H9 (cell line): ENCODE measurements around the gene RPEL1. TPM values are rescaled to one million over a fixed set of nuclear protein-coding genes. Genes with fewer than 3 reads are reported as not detected.

Experiments
- DNase-seq: peaks from one replicate; pipeline ENCODE4 v3.0.0-alpha.2; 2017
- H2AFZ ChIP-seq: one replicate; pipeline ENCODE4 v1.6.1; 2013; ENCODE audit warnings: mild to moderate bottlenecking, low read length, control low read depth, moderate library complexity
- H2AK5ac ChIP-seq: 2 replicates; pipeline ENCODE4 v1.6.1; 2013; ENCODE audit warnings: low read length, control low read depth, mixed read lengths; ENCODE audit not compliant: insufficient read length
- H2BK120ac ChIP-seq: one replicate; pipeline ENCODE4 v1.6.1; 2013; ENCODE audit warnings: low read depth, mild to moderate bottlenecking, low read length, control low read depth, inconsistent platforms; ENCODE audit not compliant: poor library complexity, severe bottlenecking
- H2BK12ac ChIP-seq: 2 replicates; pipeline ENCODE4 v1.6.1; 2013; ENCODE audit warnings: low read length, control low read depth, mixed read lengths, low read depth; ENCODE audit not compliant: insufficient read length
- H2BK15ac ChIP-seq: 2 replicates; pipeline ENCODE4 v1.6.1; 2013; ENCODE audit warnings: low read depth, low read length, control low read depth
- H2BK20ac ChIP-seq: one replicate; pipeline ENCODE4 v1.6.1; 2013; ENCODE audit warnings: low read depth, mild to moderate bottlenecking, low read length, control low read depth, inconsistent platforms; ENCODE audit not compliant: poor library complexity, severe bottlenecking
- H2BK5ac ChIP-seq: 2 replicates; pipeline ENCODE4 v1.6.1; 2013; ENCODE audit warnings: low read length, control low read depth, mixed read lengths; ENCODE audit not compliant: insufficient read length
- H3K14ac ChIP-seq: 2 replicates; pipeline ENCODE4 v1.6.1; 2013; ENCODE audit warnings: low read length, control low read depth; ENCODE audit not compliant: insufficient read depth
- H3K18ac ChIP-seq: 2 replicates; pipeline ENCODE4 v1.6.1; 2013; ENCODE audit warnings: low read depth, mild to moderate bottlenecking, mixed read lengths, low read length, control low read depth; ENCODE audit not compliant: insufficient read length
- H3K23ac ChIP-seq: 2 replicates; pipeline ENCODE4 v1.6.1; 2013; ENCODE audit warnings: low read length, control low read depth, mixed read lengths, low read depth; ENCODE audit not compliant: insufficient read length
- H3K23me2 ChIP-seq: 2 replicates; pipeline ENCODE4 v1.6.1; 2013; ENCODE audit warnings: low read depth, mild to moderate bottlenecking, mixed read lengths, low read length, control low read depth; ENCODE audit not compliant: insufficient read length, poor library complexity, severe bottlenecking
- H3K27ac ChIP-seq: 2 replicates; pipeline ENCODE4 v1.5.1; 2013; ENCODE audit warnings: low read length, control low read depth, mixed read lengths, low read depth; ENCODE audit not compliant: insufficient read length
- H3K27me3 ChIP-seq: 2 replicates; pipeline ENCODE4 v1.6.1; 2013; ENCODE audit warnings: low read length, control low read depth, inconsistent platforms; ENCODE audit not compliant: insufficient read depth
- H3K4ac ChIP-seq: 2 replicates; pipeline ENCODE4 v1.6.1; 2013; ENCODE audit warnings: low read depth, mild to moderate bottlenecking, control low read depth, inconsistent platforms, low read length, moderate library complexity
- H3K4me1 ChIP-seq: 2 replicates; pipeline ENCODE4 v1.6.1; 2013; ENCODE audit warnings: low read length, control low read depth, inconsistent platforms; ENCODE audit not compliant: insufficient read depth
- H3K4me2 ChIP-seq: 2 replicates; pipeline ENCODE4 v1.6.1; 2013; ENCODE audit warnings: low read length, control low read depth, mixed read lengths; ENCODE audit not compliant: insufficient read length, insufficient read depth
- H3K56ac ChIP-seq: 2 replicates; pipeline ENCODE4 v1.6.1; 2013; ENCODE audit warnings: low read depth, mild to moderate bottlenecking, mixed read lengths, low read length, control low read depth; ENCODE audit not compliant: insufficient read length
- H3K79me1 ChIP-seq: 2 replicates; pipeline ENCODE4 v1.6.1; 2013; ENCODE audit warnings: low read depth, mild to moderate bottlenecking, moderate library complexity, low read length, control low read depth, inconsistent platforms; ENCODE audit not compliant: insufficient read depth, poor library complexity, severe bottlenecking
- H3K79me2 ChIP-seq: 2 replicates; pipeline ENCODE4 v1.6.1; 2013; ENCODE audit warnings: low read length, control low read depth, inconsistent platforms; ENCODE audit not compliant: insufficient read depth
- H3K9ac ChIP-seq: 2 replicates; pipeline ENCODE4 v1.6.1; 2013; ENCODE audit warnings: low read length, control low read depth, mixed read lengths; ENCODE audit not compliant: insufficient read length; ENCODE audit errors: extremely low read depth
- H3K9me3 ChIP-seq: one replicate; pipeline ENCODE4 v1.6.1; 2013; ENCODE audit warnings: low read depth, low read length, inconsistent platforms; ENCODE audit not compliant: control insufficient read depth
- H3T11ph ChIP-seq: one replicate; pipeline ENCODE4 v1.6.1; 2013; ENCODE audit warnings: mild to moderate bottlenecking, low read length, control low read depth, inconsistent platforms
- H4K20me1 ChIP-seq: one replicate; pipeline ENCODE4 v1.6.1; 2013; ENCODE audit not compliant: control insufficient read depth, insufficient read length, insufficient read depth
- H4K5ac ChIP-seq: 2 replicates; pipeline ENCODE4 v1.6.1; 2013; ENCODE audit warnings: low read depth, mild to moderate bottlenecking, mixed read lengths, low read length, control low read depth; ENCODE audit not compliant: insufficient read length
- H4K8ac ChIP-seq: replicated peaks from 2 replicates; pipeline ENCODE4 v1.6.1; 2013; ENCODE audit warnings: low read length, control low read depth, mixed read lengths, low read depth; ENCODE audit not compliant: insufficient read length
- H4K91ac ChIP-seq: 2 replicates; pipeline ENCODE4 v1.6.1; 2013; ENCODE audit warnings: low read depth, mild to moderate bottlenecking, moderate library complexity, mixed read lengths, low read length, control low read depth; ENCODE audit not compliant: insufficient read length
- H3K27ac Mint-ChIP-seq, 3 experiments: 2 replicates in 2 of 3; 3 replicates in 1 of 3; pipeline ENCODE4 v1.8.0; 2020 to 2021; ENCODE audit warnings: mixed read lengths in 3 of 3, mild to moderate bottlenecking in 1 of 3, moderate library complexity in 1 of 3
- H3K27me3 Mint-ChIP-seq: 2 replicates; pipeline ENCODE4 v1.8.0; 2021; ENCODE audit warnings: low read depth, mild to moderate bottlenecking, moderate library complexity, mixed read lengths
- H3K36me3 Mint-ChIP-seq, 3 experiments: 2 replicates in 2 of 3; 3 replicates in 1 of 3; pipeline ENCODE4 v1.8.0; 2020 to 2021; ENCODE audit warnings: low read depth in 3 of 3, mixed read lengths in 3 of 3; ENCODE audit not compliant: insufficient read depth in 1 of 3
- H3K4me1 Mint-ChIP-seq, 2 experiments: 2 replicates each; pipeline ENCODE4 v1.8.0; 2020; ENCODE audit warnings: mixed read lengths in 2 of 2
- H3K4me3 Mint-ChIP-seq, 2 experiments: 2 replicates in 1 of 2; 3 replicates in 1 of 2; pipeline ENCODE4 v1.8.0; 2020 to 2021; ENCODE audit warnings: mild to moderate bottlenecking in 2 of 2, mixed read lengths in 2 of 2, moderate library complexity in 1 of 2
- H3K9me3 Mint-ChIP-seq, 2 experiments: 2 replicates in 1 of 2; 3 replicates in 1 of 2; pipeline ENCODE4 v1.8.0; 2020; ENCODE audit warnings: mild to moderate bottlenecking in 2 of 2, mixed read lengths in 2 of 2, moderate library complexity in 1 of 2
- WGBS: extraction: QIAGEN DNeasy Blood & Tissue Kit; methylation state at CpG from one replicate; pipeline ENCODE4 v1.1.7; 2013; ENCODE audit warnings: missing lambda C conversion rate, low lambda C conversion rate, mixed read lengths; ENCODE audit not compliant: insufficient read length; ENCODE audit errors: extremely low coverage; 5-methylcytosine and 5-hydroxymethylcytosine counted together
- total RNA-seq: library from RNA; stranded (reverse); gene quantifications from 2 replicates; pipeline ENCODE4 v1.2.1, GENCODE V29; 2021
- TF ChIP-seq, protein P1 (sequence below): fragments of 200-600 bp; sonication (generic); conservative IDR thresholded peaks from 3 replicates; pipeline ENCODE4 v1.8.0; 2021; ENCODE audit warnings: antibody characterized with exemption, mild to moderate bottlenecking

RPEL1 gene
- total RNA-seq, 1 experiment from 2014 or later, result 0.13 TPM

DNA sequence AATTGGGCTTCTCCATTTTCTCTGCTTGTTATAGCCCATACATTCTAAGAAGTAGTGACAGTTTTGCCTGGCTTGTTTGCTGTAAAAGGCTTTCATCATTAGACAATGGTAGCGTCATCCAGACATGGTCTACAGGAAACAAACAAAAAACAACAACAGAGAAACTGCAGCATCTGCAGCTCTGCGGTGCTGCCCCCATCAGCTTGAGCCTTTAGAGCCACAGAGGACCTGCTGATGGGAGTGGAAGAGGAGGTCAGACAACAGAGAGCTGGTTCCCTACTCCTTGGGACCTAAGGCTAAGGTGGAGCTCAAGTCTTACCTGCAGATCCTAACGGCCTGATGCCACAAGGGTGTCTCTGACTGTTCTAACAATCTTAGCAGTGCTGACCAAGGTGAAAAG, 34.3 kb downstream of the RPEL1 start:
- Mint-ChIP-seq H3K4me1 (peaks cover 26 to 31% of the 10 kb centered on the region in 2 experiments), H3K27me3 (peaks cover 63% of the 10 kb centered on the region), H3K36me3 (no peaks in the 10 kb centered on the region), H3K27ac (no peak overlapping the region), H3K9me3 (no peaks in the 10 kb centered on the region; a peak in 1 of 5 replicates), H3K4me3 (no peak overlapping the region)
- no peak overlapping the region for H3K4me2 ChIP-seq
- H3T11ph ChIP-seq, result no peak overlapping the region
- TF ChIP-seq, protein P1, sequence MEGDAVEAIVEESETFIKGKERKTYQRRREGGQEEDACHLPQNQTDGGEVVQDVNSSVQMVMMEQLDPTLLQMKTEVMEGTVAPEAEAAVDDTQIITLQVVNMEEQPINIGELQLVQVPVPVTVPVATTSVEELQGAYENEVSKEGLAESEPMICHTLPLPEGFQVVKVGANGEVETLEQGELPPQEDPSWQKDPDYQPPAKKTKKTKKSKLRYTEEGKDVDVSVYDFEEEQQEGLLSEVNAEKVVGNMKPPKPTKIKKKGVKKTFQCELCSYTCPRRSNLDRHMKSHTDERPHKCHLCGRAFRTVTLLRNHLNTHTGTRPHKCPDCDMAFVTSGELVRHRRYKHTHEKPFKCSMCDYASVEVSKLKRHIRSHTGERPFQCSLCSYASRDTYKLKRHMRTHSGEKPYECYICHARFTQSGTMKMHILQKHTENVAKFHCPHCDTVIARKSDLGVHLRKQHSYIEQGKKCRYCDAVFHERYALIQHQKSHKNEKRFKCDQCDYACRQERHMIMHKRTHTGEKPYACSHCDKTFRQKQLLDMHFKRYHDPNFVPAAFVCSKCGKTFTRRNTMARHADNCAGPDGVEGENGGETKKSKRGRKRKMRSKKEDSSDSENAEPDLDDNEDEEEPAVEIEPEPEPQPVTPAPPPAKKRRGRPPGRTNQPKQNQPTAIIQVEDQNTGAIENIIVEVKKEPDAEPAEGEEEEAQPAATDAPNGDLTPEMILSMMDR, result no peak
- no peak overlapping the region for H4K5ac ChIP-seq
- no peak overlapping the region for H3K27ac ChIP-seq
- no peak overlapping the region for H2BK15ac ChIP-seq
- no peak overlapping the region for H4K8ac ChIP-seq
- H3K23me2 ChIP-seq, result peaks cover 14% of the 10 kb centered on the region
- no peaks in the 10 kb centered on the region for H4K20me1 ChIP-seq
- no peak overlapping the region for H2BK20ac ChIP-seq
- H3K56ac ChIP-seq, result no peak overlapping the region
- WGBS, result no CpG with 5 or more reads among the region's 3 CpGs
- H3K27me3 ChIP-seq, result peaks cover 24% of the 10 kb centered on the region
- H3K4ac ChIP-seq, result no peak overlapping the region
- no peak overlapping the region for H2BK12ac ChIP-seq
- no peak overlapping the region for H2AFZ ChIP-seq
- H3K79me1 ChIP-seq, result no peaks in the 10 kb centered on the region
- no peak overlapping the region for H3K18ac ChIP-seq
- H3K14ac ChIP-seq, result no peak overlapping the region
- H2AK5ac ChIP-seq, result no peak overlapping the region
- no peak overlapping the region for H4K91ac ChIP-seq
- H3K9me3 ChIP-seq, result no peaks in the 10 kb centered on the region
- H2BK5ac ChIP-seq, result no peak overlapping the region
- no peak overlapping the region for H3K9ac ChIP-seq
- no peak for DNase-seq
- no peak overlapping the region for H3K23ac ChIP-seq
- H3K79me2 ChIP-seq, result no peaks in the 10 kb centered on the region
- no peaks in the 10 kb centered on the region; the same call in 1 of the 2 replicates for H3K4me1 ChIP-seq
- H2BK120ac ChIP-seq, result no peak overlapping the region
